Measurements from ENCODE around the gene SPANXD.
"Not testable (repeated sequence)": the region's sequence is repeated elsewhere in the genome, so short reads cannot be mapped to it uniquely, and the experiment has no call there.

Gene SPANXD

DNA sequence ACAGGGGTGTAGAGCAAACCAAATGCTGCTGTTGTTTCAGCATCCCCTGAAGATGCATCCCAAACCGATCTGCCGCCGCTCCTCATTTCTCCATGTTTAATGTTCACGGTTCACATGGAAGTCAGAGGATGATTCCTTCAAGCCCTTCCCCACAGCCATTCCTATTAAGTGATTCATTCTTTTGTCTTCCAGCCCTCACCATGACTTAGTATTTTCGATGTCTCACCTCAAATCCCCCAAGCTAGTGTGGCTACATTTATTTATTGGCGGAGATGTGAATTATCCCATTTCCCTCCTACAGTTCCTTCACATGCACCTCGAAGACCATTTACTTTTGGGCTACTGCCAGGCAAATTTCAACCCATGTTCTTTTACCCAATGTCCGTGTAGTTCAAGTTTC lies at the start of gene SPANXD:
SPANXD (minus strand) TSS at position 101 of the 400 bp plus-strand sequence. CDS start 334 bp downstream, outside the sequence.
- not testable (repeated sequence) for DNase-seq (ENCODE audit: insufficient read length, low spot score); FAIRE-seq

DNA sequence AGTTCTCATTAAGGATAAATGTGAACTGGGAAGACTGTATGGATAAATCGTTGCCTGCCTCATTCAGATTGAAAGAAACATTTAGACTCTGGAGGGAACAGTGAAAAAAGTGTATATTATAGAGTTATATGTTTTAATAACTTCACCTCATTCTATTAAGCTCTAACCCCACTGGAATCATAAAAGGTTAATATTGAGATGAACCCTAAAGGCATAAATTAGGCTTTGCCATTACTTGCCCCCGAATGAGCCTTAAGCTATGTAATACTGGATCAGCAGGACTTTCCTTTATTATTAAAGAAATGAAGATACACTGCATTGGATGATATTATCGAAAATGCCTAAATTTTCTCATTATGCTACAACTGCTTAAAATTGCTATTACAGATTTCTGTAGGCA lies 44.1 kb upstream of the SPANXD start:
- FAIRE-seq (no peak), DNase-seq (ENCODE audit: insufficient read length, low spot score) (no peak)

DNA sequence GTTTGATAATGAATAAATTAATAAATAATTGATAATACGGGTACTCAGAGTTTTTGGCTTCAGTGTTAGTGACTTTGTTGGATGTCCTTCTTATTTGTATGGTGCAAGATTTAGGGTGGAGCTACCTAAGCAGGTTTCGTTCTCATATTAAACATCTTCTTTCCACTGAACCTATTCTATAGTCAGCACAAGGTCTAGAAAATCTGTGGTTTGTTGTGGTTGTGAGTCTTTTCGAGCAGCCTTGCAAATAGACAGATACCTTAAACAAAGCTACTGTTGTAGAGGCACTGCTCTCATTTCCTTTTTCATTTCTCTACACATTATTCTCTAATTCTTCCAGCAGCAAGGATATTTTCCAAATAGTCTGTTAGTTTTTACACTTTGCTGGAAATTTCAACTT lies 38.1 kb upstream of the SPANXD start:
- FAIRE-seq (no peak), DNase-seq (ENCODE audit: insufficient read length, low spot score) (no peak)

DNA sequence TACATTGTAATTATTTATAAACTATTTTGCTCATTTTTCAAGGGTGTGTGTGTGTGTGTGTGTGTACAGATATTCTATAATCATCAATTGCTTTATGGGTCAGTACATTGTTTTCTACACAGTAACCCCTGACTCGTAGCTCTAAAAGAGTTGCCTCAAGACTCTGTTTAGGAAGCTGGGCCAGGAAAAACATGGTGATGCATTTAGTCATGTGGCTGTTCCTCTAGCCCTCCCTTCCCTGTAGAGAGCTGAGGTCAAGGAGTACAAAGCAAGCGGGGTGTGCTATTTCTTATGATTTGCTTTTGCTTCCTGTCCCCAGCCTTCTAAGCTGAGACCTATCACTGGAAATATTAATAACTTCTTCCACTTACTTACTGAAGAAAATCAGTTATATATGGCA lies 34.8 kb upstream of the SPANXD start:
- no peak for FAIRE-seq
- no peak for DNase-seq (ENCODE audit: insufficient read length, low spot score)

GRCh38 chrX:141732031-141732430 lies 33.5 kb upstream of the SPANXD start:
- FAIRE-seq, result no peak
- no peak for DNase-seq (ENCODE audit: insufficient read length, low spot score)

DNA sequence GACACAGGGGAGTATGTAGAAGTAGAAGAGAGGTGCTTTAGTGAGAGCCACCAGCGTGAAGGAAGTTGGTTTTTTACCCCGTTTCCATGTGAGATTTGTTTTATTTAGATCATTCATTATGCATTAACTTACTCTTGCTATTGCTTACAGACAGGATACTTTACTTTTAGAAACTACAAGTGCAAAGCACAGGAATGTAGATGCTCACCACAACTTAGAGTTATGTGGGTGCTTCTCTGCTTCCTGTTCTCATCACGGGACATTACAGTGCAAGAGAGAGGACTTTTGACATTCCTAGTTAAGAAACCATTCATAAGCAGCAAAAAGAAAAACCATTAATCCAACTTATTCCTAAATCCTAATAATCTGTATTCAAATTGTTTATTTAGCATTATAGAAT lies 25.6 kb upstream of the SPANXD start:
- FAIRE-seq (no peak), DNase-seq (ENCODE audit: insufficient read length, low spot score) (no peak)

GRCh38 chrX:141714680-141715079 lies 16.1 kb upstream of the SPANXD start:
- DNase-seq (ENCODE audit: insufficient read length, low spot score) (no peak), FAIRE-seq (no peak)

GRCh38 chrX:141701072-141701471 lies 2.5 kb upstream of the SPANXD start:
- no peak for FAIRE-seq

DNA sequence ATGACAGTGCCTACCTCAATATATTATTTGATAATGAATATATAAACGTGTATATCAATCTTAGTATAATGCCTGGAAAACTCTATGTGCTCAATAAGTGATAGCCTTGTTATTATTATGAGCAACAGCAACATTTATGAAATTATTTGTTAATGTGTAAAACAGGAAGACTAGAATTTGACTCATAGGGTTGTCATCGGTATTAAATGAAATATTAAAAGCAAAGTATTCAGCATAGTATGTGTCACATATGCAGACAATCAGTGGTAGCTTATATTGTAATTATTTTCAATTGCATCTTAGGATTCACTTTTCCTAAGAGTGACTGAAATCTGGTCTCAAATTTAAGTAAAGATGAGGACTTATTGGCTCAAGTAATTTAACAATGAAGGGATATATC lies 24.6 kb downstream of the SPANXD start:
- DNase-seq (ENCODE audit: insufficient read length, low spot score) (no peak), FAIRE-seq (no peak)

More at GRCh38 chrX:141701072-141701471, 2.5 kb upstream of the SPANXD start:
- no peak for DNase-seq (ENCODE audit: insufficient read length, low spot score)

DNA sequence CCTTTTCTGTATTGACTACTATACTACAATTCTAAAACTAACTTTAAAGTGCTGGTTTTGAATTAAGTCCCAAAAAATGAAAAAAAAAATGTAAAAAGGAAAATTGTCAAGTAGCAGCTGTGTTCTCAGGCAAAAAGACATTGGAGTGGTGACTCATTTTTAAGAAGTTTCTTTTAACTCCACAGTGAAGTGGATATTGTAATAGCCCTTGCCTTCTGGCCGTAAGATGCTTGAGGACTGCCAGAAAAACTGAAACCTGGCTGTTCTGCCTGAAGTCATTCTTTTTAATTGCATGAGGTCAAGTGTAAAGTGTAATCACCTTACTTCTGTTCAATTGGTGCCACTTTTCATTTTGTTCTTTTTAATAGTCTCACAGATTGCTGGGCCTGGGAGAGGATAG lies 28.9 kb downstream of the SPANXD start:
- FAIRE-seq (no peak), DNase-seq (ENCODE audit: insufficient read length, low spot score) (no peak)

DNA sequence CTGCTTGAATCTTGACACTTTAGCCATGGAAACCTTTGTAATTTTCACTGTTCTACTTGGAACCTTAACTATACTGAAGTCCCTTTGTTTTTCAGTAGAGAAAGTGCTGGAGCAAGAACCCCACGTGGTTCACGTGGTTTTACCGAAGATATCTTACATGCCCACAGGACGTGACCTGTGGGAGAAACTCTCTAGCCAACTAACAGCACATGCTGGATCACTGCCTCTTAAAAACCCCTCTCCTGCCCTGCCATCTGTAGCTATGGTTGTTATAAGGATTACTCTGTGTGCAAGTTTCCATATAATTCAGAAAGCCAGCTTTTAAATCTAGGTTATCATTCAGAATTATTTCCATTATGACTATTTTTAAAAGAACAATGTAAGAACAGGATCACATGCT lies 30.2 kb downstream of the SPANXD start:
- no peak for FAIRE-seq
- DNase-seq (ENCODE audit: insufficient read length, low spot score), result no peak

DNA sequence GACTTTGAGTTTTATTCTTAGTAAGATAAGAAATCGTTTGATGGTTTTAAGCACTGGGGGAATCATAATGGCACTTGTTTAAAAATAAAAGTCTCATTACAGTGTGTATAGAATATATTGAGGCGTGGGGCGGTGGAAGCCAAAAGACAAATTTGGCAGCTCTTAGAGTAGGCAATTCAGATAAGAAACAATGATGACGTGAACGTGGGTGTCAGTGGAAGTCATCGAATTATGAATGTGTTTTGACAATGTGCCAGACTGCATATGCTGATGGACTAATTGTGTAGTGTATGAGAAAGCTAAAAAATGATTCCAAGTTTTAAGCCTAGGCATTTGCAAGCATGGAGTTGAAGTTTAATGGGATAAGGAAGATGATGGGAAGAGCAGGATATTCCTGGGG lies 35.8 kb downstream of the SPANXD start:
- no peak for DNase-seq (ENCODE audit: insufficient read length, low spot score)
- FAIRE-seq, result no peak

GRCh38 chrX:141652286-141652685 lies 46.3 kb downstream of the SPANXD start:
- no peak for FAIRE-seq

More at GRCh38 chrX:141652286-141652685, 46.3 kb downstream of the SPANXD start:
- DNase-seq (ENCODE audit: insufficient read length, low spot score), result no peak
